ENCODE results near the gene RGS1. TPM values are rescaled to one million over a fixed set of nuclear protein-coding genes. Genes with fewer than 3 reads are reported as not detected.

RGS1 gene
- total and polyA plus RNA-seq, 2 experiments from 2014 or later = not detected

- Histone ChIP-seq H3K4me2 (no peak overlapping the region), H3F3A (replicated peaks; ENCODE audit: low read depth) (no peaks in the 10 kb centered on the region), H3K27ac (ENCODE audit: low read depth) (no peak overlapping the region), H3K27me3 (ENCODE audit: insufficient read depth) (no peaks in the 10 kb centered on the region), H4K20me1 (replicated peaks; ENCODE audit: insufficient read depth) (no peaks in the 10 kb centered on the region), H3K36me3 (ENCODE audit: insufficient read depth) (no peaks in the 10 kb centered on the region), H3K4me3 (no peak overlapping the region), H2AFZ (no peak overlapping the region), H3K79me2 (replicated peaks; ENCODE audit: insufficient read depth) (no peaks in the 10 kb centered on the region), H3K4me1 (ENCODE audit: insufficient read depth) (peaks cover 6% of the 10 kb centered on the region; the same call in 1 of the 2 replicates), H3K9me2 (ENCODE audit: insufficient read depth) (no peaks in the 10 kb centered on the region; the same call in 1 of the 2 replicates)
- no peaks in the 10 kb centered on the region for H3K9me3 Mint-ChIP-seq
- H3K4me1 Mint-ChIP-seq = peaks cover 8% of the 10 kb centered on the region; the same call in 2 of the 3 replicates
- TF ChIP-seq ZNF114 (CRISPR knock-in tag; IDR thresholded peaks at IDR 0.05) (no peak), EZH2phosphoT487 (IDR thresholded peaks at IDR 0.05; ENCODE audit: unreplicated experiment) (no peak), STAT1 (IDR thresholded peaks at IDR 0.05; ENCODE audit: unreplicated experiment) (no peak), EZH2 (IDR thresholded peaks at IDR 0.05; ENCODE audit: low read depth, unreplicated experiment) (no peak), ZNF331 (CRISPR knock-in tag; IDR thresholded peaks at IDR 0.05; ENCODE audit: low read depth) (no peak), ZNF462 (CRISPR knock-in tag; IDR thresholded peaks at IDR 0.05) (no peak), NANOG (IDR thresholded peaks at IDR 0.05; ENCODE audit: borderline replicate concordance) (no peak), CREB1 (CRISPR knock-in tag; IDR thresholded peaks at IDR 0.05; ENCODE audit: low read depth) (no peak), POLR2AphosphoS5 (IDR thresholded peaks at IDR 0.05; ENCODE audit: low read depth) (no peak), JUNB (IDR thresholded peaks at IDR 0.05; ENCODE audit: unreplicated experiment) (no peak), REST (IDR thresholded peaks at IDR 0.05; ENCODE audit: unreplicated experiment) (no peak)
- TF ChIP-seq, protein P1, sequence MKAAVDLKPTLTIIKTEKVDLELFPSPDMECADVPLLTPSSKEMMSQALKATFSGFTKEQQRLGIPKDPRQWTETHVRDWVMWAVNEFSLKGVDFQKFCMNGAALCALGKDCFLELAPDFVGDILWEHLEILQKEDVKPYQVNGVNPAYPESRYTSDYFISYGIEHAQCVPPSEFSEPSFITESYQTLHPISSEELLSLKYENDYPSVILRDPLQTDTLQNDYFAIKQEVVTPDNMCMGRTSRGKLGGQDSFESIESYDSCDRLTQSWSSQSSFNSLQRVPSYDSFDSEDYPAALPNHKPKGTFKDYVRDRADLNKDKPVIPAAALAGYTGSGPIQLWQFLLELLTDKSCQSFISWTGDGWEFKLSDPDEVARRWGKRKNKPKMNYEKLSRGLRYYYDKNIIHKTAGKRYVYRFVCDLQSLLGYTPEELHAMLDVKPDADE (IDR thresholded peaks at IDR 0.05) = no peak
- TF ChIP-seq, protein P2, sequence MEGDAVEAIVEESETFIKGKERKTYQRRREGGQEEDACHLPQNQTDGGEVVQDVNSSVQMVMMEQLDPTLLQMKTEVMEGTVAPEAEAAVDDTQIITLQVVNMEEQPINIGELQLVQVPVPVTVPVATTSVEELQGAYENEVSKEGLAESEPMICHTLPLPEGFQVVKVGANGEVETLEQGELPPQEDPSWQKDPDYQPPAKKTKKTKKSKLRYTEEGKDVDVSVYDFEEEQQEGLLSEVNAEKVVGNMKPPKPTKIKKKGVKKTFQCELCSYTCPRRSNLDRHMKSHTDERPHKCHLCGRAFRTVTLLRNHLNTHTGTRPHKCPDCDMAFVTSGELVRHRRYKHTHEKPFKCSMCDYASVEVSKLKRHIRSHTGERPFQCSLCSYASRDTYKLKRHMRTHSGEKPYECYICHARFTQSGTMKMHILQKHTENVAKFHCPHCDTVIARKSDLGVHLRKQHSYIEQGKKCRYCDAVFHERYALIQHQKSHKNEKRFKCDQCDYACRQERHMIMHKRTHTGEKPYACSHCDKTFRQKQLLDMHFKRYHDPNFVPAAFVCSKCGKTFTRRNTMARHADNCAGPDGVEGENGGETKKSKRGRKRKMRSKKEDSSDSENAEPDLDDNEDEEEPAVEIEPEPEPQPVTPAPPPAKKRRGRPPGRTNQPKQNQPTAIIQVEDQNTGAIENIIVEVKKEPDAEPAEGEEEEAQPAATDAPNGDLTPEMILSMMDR (conservative IDR thresholded peaks at IDR 0.05; ENCODE audit: low read depth in 2 of 2) = no peak
- ATAC-seq (no peak), DNase-seq (ENCODE audit: low spot score) (no peak)
- no peak overlapping the region for H3K4me3 Mint-ChIP-seq
- no peaks in the 10 kb centered on the region for H3K27me3 Mint-ChIP-seq (ENCODE audit: insufficient read depth, low read depth, poor library complexity)
- H3K36me3 Mint-ChIP-seq (ENCODE audit: low read depth) = no peaks in the 10 kb centered on the region
- H3K27ac Mint-ChIP-seq = no peak overlapping the region
Measured at GRCh38 chr1:192554904-192555303, 20.7 kb upstream of the RGS1 start.
